GM18870 (cell line): Measurements from ENCODE around the gene CHRM4.
"Not testable (repeated sequence)": the region's sequence is repeated elsewhere in the genome, so short reads cannot be mapped to it uniquely, and the experiment has no call there.

Experiments used
- ATAC-seq: cut with Tn5 transposase; IDR thresholded peaks from one replicate; pipeline ENCODE4 v1.9.1; 2021; ENCODE audit warnings: moderate library complexity; ENCODE audit not compliant: unreplicated experiment

Gene CHRM4

DNA sequence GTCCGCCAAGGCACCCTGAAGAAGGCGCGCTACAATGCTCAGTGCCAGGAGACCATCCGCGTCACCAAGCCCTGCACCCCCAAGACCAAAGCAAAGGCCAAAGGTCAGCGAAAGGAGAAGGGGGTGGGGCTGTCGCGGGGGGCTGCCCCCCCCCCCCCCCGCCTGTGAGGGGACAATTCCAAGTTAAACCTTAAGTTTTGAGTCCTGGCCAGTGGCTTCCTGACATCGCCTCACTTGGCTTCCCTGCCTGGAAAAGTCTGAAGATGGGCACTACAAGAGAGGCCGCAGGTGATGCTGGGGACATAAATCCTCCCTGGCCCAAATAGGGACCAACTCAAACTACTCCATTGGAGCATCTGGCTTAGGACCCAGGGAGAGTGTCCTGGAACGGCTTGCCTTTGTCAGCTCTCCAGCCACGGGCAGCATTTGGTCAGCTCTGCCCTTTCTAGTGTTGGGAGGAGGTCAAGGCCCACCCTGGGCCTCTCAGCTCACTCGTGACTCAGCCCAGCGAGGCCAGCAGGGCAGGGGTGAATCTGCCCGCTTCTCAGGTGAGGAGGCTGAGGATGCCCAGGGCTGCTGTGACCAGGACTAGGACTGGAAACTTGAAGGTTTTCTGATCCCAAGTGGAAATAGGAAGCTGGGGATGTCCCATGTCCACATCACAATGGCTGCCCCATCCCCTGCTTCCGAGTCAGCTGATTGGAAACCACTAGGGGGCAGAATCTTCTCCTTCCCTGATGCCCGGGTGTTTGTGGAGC is 8.8 kb downstream of the CHRM4 start:
- no peak for ATAC-seq

GRCh38 chr11:46381819-46382645 is 9.5 kb downstream of the CHRM4 start:
- no peak for ATAC-seq

GRCh38 chr11:46381048-46381818 is 10.3 kb downstream of the CHRM4 start, which contains the start of gene MDK:
TSS of gene MDK (plus strand) at chr11:46381669. CDS start at chr11:46382058, 389 bp downstream.
- no peak for ATAC-seq

GRCh38 chr11:46380340-46381047 is 11.1 kb downstream of the CHRM4 start:
- ATAC-seq: no peak

- not testable (repeated sequence) for ATAC-seq
Observed at GRCh38 chr11:46379482-46380293, 11.9 kb downstream of the CHRM4 start.

- ATAC-seq: no peak
Observed at GRCh38 chr11:46378811-46379481, 12.6 kb downstream of the CHRM4 start.

DNA sequence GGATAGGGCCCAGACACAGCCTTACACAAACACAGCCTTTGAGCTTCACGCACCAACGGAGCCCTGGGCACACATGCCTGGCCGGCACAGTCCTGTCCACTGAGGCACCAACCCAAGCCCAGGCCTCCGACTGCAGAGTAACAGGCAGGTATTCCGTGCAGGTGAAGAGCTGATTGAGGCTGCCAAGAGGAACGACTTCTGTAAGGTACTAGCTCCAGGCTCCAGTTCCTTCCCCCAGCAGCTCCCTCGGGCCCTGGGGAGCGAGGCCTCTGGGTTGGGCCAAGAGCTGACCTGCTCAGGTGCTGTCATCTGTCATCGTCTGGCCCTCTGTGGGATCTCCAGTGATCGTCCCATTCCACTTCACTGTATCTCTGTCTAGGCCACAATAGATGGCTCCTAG is 13.3 kb downstream of the CHRM4 start:
- no peak for ATAC-seq

DNA sequence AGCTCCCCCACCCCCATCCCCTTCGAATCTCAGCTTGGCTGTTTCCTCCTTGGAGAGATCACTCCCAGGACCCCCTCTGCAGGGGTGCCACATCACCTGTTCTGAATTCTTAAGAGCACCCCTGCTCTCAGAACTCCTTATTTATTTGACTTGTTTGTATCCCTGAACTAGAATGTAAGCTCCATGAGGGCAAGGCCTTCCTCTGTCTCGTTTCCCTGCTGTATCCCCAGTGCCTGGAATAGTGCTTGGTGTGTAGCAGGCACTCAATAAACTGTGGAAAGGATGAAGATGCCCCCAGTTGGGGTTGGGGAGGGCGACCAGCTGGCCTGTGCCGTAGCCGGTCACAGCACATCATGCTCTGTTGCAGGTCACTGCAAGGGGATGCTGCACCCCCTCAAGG is 13.7 kb downstream of the CHRM4 start:
- ATAC-seq: no peak

DNA sequence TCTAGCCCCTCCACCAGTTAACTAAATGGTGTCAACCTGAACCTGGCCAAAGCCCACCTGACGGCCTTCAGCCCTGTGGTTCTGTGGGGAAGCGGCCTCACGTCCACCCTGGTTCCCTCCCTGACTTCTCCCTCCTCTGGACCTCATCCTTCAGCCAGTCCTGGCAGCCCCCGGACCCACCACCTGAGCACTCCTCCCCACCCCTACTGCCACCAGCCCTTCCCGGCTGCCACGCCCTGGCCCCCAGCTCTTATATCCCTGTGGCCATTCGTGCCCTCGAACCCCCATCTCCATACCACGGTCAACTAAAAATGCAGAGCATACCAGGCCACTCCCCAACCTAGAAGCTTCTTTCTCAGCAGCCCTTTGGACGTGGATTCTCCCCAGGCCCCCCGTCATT is 14.3 kb downstream of the CHRM4 start:
- no peak for ATAC-seq

DNA sequence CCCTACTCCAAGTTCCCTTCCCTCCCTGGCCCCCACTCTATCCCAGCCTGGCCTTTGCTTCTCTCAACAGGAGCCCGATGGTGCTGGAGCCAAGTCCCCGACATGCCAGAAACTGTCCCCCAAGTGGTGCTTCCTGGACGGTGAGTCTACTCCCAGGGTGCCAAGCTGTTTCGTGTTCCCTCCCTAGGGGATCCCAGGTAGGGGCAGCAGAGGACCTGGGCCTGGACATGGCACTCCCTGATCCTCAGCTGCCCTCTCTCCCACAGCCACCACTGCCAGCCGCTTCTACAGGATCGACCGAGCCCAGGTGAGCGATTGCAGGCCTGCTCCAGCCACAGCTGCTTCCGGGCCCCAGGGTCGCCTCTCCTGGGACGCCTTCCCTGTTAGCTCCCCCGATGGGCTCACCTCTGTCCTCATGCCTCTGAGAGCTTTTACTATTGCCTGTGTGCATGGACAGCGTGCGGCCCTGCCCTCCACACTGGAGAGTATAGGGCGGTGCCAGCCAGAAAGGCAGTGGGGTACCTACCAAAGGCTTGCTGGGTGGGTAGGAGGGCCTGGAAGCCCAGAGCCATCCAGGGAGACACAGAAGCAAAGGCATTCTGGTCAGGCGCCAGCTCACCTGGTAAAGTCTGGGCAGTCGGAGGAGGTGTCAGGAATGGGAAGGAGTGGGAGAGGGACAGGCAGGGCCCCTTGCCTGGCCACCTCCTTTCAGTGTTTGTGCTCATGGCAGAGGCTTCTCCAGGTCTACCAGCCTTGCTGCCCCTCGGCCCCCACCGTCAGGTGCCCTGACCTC is 15.1 kb downstream of the CHRM4 start:
- ATAC-seq: no peak

- no peak for ATAC-seq
Observed at GRCh38 chr11:46375392-46376101, 16.0 kb downstream of the CHRM4 start.

DNA sequence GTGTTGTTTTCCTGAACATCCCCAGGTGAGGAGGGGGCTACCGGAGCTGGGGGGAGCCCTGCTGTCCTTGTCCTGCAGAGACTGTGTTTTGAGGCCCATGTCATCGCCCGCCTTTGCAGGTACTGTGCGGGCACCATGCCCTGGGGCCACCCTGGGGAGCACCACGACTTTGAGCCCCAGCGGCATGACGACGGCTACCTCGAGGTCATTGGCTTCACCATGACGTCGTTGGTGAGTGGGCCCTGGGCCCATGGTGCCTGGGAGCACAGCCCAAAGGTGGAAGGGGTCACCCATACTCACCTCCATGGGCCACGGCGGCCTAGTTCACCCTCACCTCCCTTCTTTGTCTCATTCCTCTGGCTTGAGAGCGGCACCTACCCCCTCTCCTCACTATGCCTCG is 16.8 kb downstream of the CHRM4 start:
- no peak for ATAC-seq

DNA sequence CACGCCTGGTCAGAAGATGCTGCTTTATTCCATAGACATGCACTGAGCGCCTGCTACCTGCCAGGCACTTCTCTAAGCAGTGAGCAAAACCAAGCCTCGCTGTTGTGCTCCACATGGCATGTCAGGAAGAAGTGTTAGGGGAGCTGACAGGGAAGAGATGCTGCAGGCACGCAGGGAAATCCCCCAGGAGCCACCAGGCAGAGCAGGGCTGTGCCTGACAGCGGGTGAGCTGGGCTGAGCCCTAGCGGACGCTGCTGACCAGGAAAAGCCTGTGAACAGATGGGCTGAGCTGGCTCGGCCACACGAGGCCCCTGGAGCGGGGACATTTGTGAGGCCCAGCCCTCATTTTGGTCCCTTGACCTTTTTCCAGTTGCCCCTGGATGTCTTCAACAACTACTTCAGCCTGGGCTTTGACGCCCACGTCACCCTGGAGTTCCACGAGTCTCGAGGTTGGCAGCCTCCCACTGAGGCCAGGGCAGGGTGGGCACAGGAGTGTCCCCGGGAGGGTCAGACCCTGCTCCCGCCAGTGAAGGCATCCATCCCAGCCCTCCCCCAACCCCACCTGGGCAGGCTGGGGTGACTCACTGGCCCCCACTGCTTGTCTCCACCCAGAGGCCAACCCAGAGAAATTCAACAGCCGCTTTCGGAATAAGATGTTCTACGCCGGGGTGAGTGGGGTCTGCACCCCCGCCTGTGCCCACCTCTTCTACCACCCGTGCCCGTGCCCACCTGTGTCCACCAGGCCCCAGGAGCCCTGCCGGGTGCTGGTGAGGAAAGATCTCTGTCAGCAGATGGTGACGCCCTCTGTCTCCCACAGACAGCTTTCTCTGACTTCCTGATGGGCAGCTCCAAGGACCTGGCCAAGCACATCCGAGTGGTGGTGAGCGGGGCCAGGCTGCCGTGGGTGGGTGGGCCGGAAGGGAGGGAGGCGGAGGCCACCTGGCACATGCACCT is 17.5 kb downstream of the CHRM4 start:
- no peak for ATAC-seq

DNA sequence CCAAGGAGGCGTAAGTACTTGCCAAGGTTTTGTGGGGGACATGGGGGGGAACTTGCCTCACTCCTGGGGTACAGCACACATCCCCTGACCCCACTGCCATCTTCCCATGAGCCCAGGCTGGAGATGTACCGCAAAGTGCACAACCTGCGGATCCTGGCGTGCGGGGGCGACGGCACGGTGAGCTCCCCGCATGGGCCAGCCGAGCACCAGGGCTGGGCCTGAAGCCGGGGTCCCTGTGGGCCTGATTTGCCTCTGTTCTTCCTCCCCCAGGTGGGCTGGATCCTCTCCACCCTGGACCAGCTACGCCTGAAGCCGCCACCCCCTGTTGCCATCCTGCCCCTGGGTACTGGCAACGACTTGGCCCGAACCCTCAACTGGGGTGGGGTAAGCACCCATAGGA is 19.1 kb downstream of the CHRM4 start:
- not testable (repeated sequence) for ATAC-seq

DNA sequence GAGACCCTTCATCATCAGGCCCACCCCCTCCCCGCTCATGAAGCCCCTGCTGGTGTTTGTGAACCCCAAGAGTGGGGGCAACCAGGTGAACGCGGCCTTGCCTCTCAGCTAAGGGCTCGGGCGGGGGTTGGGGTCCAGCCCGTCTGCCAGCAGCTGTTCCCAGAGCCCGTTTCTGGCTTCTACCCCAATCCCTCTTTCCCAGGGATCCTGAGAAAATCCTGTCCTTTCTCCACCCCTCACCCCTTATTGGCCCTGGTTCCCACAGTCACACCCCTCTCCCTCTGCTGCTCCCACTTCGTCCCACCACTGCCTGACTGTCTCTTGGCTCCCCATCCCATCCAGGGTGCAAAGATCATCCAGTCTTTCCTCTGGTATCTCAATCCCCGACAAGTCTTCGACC is 19.5 kb downstream of the CHRM4 start:
- ATAC-seq: no peak

GRCh38 chr11:46371262-46371661 is 20.3 kb downstream of the CHRM4 start:
- ATAC-seq: not testable (repeated sequence)

DNA sequence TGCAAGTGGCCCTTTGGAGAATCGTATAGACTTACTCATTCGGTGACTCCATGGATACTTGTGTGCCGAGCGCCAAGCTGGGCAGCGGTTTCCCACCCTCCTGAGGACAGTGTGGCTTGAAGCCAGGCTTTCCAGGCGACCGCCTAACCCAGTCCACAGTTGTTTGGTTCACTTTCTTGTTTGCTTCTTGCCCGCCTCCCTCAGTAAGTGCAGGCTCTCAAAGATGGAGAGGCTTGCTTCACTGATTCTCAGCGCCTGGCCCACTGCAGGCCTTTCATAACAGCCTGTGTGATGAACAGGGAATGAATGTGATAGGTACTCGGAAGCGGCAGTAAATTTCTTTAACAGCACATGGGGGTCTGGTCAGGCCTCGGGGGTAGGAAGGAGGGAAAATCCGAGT is 21.3 kb downstream of the CHRM4 start:
- no peak for ATAC-seq
